ENCODE measurements around the gene OOSP3.

OOSP3 gene

DNA sequence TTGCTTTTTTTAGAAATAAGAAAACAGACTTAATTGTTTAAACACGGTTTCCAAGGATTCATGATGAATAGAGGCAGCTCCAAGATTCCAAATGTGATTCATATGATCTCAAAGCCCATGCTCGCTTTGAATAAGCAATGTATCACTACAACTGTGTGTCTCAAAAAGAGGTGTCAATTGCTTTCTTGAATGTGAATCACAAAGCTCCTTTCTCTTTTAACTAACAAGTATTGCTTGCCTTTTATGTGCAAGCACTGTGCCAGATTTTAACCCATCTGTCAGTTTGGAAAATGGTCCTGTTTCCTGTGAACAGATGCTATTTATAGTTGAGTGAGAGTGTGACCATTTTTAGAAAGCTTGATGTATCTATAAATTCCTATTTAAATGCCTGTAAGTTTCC is 66.1 kb downstream of the OOSP3 start:
- no peak for TF ChIP-seq POLR2A (IDR thresholded peaks at IDR 0.05; ENCODE audit: low read depth, low read length)
- DNase-seq (ENCODE audit: insufficient read length, low spot score) (no peak), FAIRE-seq (no peak)

All from H54 (cell line).